ENCODE data around the gene JAK1.
"Not testable (repeated sequence)": the region's sequence is repeated elsewhere in the genome, so short reads cannot be mapped to it uniquely, and the experiment has no call there.

Gene JAK1

DNA sequence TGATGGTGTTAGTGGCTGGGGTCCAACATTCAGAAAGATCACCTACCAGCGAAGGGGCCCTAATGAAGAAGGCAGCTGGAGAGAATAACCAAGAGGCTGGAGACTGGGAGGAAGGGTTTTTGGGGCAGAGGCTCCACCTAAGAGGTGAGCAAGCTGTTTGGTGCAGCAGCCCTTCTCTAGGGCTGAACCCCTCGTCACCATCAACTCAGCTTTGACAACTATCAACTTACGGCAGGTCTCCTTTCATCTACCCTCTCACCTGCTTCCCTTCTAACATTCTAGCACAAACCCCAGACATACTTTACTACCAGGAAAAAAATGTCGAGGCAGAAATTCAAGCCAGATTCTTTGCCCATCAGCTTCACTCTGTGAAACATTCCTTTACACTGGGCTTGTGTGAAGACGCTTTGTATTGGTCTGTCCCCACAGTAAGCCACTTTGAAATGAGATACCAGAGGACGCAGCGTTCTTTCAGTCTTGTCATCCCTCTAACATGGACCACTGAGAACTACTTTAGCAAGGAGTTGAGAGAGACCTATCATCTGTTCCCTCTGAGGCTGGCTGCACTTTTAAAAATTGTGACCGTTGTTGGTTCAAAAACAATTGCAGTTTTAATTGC lies 136.8 kb downstream of the JAK1 start:
- no peak for DNase-seq

- no peak for DNase-seq
Measured at GRCh38 chr1:64828829-64829228, 137.5 kb downstream of the JAK1 start.

- no peak for DNase-seq
Measured at GRCh38 chr1:64826991-64827390, 139.4 kb downstream of the JAK1 start.

DNA sequence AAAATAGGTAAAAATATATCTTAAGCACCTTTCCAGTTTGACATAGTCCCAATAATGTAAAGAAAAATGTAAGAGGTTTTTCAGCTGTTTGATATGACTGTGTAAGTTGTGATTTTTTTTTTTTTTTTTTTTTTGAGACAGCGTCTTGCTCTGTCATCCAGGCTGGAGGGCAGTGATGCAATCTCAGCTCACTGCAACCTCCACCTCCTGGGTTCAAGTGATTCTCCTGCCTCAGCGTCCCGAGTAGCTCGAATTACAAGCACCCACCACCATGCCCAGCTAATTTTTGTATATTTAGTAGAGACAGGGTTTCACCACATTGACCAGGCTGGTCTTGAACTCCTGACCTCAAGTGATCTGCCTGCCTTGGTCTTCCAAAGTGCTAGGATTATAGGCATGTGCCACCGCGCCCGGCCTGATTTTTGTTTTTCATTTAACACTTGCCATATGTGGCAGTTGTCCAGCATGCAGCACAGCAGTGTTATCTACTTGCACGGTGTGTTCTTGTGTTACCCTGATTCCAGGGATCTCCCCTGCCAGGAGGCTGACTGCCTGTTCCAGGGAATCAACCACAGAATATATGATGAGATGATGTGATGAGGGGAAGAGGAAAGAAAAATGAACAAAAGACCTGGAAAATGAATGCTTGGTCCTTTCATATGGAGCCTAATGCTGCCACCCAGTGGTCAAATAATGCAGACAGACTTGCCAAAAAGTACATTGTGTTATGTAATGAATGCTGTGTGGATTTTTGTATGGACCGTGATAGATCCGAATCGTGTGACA lies 142.5 kb downstream of the JAK1 start:
- peak; percentile 87 for DNase-seq

GRCh38 chr1:64822621-64823020 lies 143.7 kb downstream of the JAK1 start:
- no peak for DNase-seq

- DNase-seq = not testable (repeated sequence)
Measured at GRCh38 chr1:64820572-64820971, 145.8 kb downstream of the JAK1 start.

DNA sequence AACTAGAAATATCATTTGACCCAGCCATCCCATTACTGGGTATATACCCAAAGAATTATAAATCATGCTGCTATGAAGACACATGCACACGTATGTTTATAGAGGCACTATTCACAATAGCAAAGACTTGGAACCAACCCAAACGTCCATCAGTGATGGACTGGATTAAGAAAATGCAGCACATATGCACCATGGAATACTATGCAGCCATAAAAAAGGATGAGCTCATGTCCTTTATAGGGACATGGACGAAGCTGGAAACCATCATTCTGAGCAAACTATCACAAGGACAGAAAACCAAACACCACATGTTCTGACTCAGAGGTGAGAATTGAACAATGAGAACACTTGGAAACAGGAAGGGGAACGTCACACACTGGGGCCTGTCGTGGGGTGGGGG lies 149.0 kb downstream of the JAK1 start:
- not testable (repeated sequence) for DNase-seq

DNA sequence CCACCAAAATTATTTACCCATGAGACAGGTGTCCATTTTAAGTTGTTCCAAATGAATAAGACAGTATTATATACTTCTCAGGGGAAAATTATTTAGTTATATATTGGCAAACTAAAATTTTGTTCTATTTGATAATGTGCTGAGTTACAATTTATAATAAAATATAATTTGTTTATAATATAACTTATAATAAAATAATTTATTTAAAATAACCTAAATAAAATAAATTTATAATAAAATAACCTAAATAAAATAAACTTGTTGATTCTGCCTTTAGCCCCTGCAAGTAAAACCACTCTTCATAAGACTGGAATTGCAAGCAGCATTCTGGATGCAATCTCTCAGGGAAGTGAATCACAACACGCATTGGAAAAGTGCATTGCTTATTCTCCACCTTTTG lies 151.9 kb downstream of the JAK1 start:
- DNase-seq = no peak

GRCh38 chr1:64811131-64811530 lies 155.2 kb downstream of the JAK1 start:
- no peak for DNase-seq

DNA sequence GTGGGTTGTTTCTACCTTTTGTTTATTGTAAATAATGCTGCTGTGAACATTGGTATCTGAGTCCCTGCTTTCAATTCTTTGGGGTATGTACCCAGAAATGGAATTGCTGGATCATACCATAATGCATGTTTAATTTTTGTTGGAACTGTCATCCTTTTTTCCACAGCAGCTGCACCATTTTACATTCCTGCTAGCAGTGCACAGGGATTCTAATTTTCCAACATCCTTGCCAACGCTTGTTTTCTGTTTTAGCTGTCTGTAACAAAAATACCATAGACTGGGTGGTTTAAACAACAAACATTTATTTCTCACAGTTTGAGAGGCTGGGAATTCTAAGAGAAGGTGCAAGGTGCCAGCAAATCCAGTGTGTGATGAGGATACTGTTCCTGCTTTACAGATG lies 156.3 kb downstream of the JAK1 start:
- no peak for DNase-seq

DNA sequence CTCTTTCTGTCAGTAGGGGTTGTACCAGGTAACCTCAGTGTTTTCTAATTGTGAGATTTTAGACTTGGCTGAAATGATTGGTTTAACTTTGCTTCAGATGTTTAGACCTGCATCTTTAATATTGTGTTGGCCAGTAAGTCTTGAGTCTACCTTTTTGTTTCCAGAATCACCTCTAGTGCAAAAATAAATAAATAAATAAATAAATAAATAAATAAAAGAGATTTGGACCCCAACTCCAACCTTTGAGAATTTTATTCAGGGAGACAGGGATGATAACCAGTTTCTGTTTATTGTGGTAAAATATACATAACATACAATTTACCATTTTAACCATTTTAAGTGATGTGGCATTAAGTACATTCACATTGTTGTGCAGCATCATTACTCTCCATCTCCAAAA lies 157.0 kb downstream of the JAK1 start:
- no peak for DNase-seq

DNA sequence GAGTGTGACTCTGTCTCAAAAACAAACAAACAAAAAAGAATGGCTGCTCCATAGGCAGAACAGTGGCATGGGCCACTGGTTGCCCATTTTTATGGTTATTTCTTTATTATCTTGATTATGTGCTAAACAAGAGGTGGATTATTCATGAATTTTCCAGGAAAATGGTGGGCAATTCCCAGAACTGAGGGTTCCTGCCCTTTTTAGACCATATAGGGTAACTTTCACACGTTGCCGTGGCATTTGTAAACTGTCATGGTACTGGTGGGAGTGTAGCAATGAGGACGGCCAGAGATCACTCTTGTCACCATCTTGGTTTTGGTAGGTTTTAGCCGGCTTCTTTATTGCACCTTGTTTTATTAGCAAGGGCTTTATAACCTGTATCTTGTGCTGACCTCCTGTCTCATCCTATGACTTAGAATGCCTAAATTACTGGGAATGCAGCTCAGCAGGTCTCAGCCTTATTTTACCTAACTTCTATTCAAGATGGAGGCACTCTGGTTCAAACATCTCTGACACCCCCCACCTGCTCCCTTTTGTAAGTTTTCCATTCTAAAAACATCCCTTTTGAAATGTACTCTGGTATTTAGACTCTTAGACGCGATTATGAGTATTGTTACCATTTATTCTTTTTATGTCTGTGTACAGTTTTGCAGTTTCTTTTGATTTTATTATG lies 164.4 kb downstream of the JAK1 start:
- no peak for DNase-seq

DNA sequence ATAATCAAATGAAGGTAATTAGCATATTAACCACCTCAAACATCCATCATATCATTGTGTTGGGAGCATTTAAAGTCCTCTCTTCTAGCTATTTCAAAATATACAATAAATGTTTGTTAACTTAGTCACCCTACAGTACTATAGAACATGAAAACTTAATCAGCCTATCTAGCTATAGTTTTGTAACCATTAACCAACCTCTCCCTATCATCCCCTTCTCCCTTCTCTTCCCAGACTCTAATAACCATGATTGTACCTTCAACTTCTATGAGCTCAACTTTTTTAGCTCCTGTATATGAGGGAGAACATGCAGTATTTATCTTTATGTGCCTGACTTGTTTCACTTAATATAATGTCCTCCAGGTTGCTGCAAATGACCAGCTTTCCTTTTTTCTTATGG lies 167.5 kb downstream of the JAK1 start:
- DNase-seq = no peak

DNA sequence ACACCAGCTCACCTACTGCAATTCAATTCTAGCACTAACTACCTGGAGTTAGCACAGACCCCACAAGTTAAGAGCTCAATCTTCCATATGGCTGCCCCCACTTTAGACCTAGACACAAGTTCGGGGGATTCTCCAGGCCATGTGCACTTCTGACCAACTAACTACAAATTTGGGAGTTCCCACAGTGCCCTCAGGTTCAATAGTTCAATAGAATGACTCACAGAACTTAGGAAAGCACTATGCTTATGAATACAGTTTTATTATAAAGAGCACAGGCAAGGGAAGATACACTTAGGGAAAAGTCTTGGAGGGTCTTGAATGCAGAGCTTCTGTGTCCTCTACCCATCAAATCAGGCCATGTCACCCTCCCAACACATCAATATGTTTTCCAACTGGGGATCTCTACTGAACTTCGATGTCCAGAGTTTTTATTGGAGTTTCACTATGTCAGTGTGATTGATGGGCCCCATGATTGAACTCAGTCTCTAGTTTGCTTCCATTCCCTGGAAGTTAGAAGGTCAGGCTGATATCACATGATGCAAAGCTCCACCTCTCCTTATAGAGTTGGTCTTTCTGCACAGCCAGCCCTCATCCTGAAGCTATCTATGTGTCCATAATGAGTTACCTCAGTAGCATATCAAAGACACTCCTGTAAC lies 175.4 kb downstream of the JAK1 start:
- DNase-seq = no peak

All from midbrain (tissue), 1 donor.